Lower lobe of right lung (tissue), 2 donors: ENCODE results near the gene PANK4. TPM values are rescaled to one million over a fixed set of nuclear protein-coding genes. Genes with fewer than 3 reads are reported as not detected.
"Not testable (repeated sequence)": the region's sequence is repeated elsewhere in the genome, so short reads cannot be mapped to it uniquely, and the experiment has no call there.

Source experiments
- ATAC-seq, 2 donors: fragments of 200-7000 bp; cut with Tn5 transposase; one replicate each; pipeline ENCODE4 v1.9.1; 2020 to 2022; ENCODE audit warnings: mild to moderate bottlenecking in 2 of 2, moderate library complexity in 2 of 2
- DNase-seq: peaks from one replicate; pipeline ENCODE4 v3.0.0-alpha.2; 2020
- H3K27ac ChIP-seq: fragments of 200-600 bp; one replicate; pipeline ENCODE4 v1.8.0; 2022
- H3K27me3 ChIP-seq: fragments of 200-600 bp; one replicate; pipeline ENCODE4 v1.8.0; 2022; ENCODE audit warnings: low read depth
- H3K36me3 ChIP-seq: fragments of 200-600 bp; one replicate; pipeline ENCODE4 v1.8.0; 2022; ENCODE audit warnings: mild to moderate bottlenecking
- H3K4me1 ChIP-seq: fragments of 200-600 bp; one replicate; pipeline ENCODE4 v1.8.0; 2022
- H3K4me3 ChIP-seq: fragments of 200-600 bp; one replicate; pipeline ENCODE4 v1.8.0; 2022; ENCODE audit warnings: mild to moderate bottlenecking
- H3K9me3 ChIP-seq: fragments of 200-600 bp; one replicate; pipeline ENCODE4 v1.8.0; 2022
- intact Hi-C: fragments of 100-400 bp; cut with DNase I; formaldehyde crosslinking; loops from one replicate; pipeline ENCODE4 v1.11.0; 2022
- total RNA-seq: library from RNA; stranded (reverse); fragmentation: NEBNext Ultra II Directional; extraction: Animal tissue kit (Norgen Biotek cat#: 25700); gene quantifications from one replicate; pipeline ENCODE4 v1.2.1, GENCODE V29; 2021
- TF ChIP-seq, protein P1 (sequence below): fragments of 200-600 bp; IDR thresholded peaks from one replicate; pipeline ENCODE4 v1.8.0; 2022; ENCODE audit warnings: antibody characterized with exemption, mild to moderate bottlenecking
- donor health status: DM: no; HTN: yes; CAD: no; lungs with severe emphysema.

Gene PANK4
- total RNA-seq, 1 donor from 2014 or later: 39.2 TPM

DNA sequence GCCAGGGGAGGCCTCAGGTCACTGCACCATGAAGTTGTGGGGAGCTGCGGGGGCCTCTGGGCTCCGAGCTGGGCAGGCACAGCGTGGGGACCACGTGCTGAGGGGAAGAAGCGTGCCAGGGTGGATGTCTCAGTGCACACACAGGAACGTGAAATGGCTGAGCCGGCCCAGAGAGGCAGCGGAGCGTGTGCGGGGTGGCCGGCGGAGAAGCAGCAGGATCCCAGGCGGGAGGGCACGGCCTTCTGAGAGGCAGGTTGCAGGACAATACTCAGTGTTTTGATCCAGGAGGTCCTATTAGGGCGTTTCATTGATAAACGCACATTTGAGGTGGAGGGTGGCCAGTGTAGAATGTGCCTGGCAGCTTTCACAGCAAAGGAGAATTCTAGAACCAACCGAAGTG, 42.7 kb upstream of the PANK4 start:
- Histone ChIP-seq H3K4me3 (no peak overlapping the region), H3K27ac (no peak overlapping the region), H3K4me1 (no peaks in the 10 kb centered on the region), H3K36me3 (no peaks in the 10 kb centered on the region), H3K9me3 (no peaks in the 10 kb centered on the region), H3K27me3 (no peaks in the 10 kb centered on the region)
- TF ChIP-seq, protein P1, sequence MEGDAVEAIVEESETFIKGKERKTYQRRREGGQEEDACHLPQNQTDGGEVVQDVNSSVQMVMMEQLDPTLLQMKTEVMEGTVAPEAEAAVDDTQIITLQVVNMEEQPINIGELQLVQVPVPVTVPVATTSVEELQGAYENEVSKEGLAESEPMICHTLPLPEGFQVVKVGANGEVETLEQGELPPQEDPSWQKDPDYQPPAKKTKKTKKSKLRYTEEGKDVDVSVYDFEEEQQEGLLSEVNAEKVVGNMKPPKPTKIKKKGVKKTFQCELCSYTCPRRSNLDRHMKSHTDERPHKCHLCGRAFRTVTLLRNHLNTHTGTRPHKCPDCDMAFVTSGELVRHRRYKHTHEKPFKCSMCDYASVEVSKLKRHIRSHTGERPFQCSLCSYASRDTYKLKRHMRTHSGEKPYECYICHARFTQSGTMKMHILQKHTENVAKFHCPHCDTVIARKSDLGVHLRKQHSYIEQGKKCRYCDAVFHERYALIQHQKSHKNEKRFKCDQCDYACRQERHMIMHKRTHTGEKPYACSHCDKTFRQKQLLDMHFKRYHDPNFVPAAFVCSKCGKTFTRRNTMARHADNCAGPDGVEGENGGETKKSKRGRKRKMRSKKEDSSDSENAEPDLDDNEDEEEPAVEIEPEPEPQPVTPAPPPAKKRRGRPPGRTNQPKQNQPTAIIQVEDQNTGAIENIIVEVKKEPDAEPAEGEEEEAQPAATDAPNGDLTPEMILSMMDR: no peak
- no peak for ATAC-seq
- intact Hi-C loops: no loop called here
- no peak for DNase-seq

DNA sequence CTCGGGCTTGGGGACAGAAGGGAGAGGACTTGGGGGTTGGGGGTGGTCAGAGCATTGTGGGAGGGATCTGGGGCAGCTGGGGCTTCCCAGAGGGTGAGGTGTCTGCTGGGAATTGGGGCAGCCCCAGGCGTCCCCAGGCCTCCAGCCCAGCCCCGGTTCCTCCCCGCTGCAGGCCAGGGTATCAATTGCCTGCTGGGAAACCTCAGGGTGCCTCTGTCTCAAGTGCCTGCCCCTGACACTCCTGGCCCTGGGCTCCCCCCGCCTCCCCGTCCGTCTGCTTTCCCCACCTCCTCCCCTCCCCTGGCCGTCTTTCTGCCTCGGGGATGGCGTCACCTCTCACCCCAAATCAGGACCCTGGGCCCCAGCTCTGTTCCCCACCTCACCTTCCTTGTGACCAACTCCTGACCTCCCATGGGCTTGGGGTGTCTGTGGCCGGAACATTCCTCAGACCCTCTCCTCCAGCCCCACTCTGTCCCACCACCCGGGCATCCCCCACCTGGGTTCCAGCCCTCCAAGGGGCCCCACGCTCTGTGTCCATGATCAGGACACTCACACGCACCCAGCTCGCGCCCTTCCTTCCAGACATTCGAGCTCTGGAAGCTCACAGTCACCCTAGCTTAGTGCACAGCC, 41.9 kb upstream of the PANK4 start:
- DNase-seq, intact Hi-C loops, H3K4me1 ChIP-seq, H3K9me3 ChIP-seq, H3K27ac ChIP-seq, H3K4me3 ChIP-seq, H3K27me3 ChIP-seq, H3K36me3 ChIP-seq: not testable (repeated sequence)
- ATAC-seq: peak in 1 of 2 donors; percentile 10

DNA sequence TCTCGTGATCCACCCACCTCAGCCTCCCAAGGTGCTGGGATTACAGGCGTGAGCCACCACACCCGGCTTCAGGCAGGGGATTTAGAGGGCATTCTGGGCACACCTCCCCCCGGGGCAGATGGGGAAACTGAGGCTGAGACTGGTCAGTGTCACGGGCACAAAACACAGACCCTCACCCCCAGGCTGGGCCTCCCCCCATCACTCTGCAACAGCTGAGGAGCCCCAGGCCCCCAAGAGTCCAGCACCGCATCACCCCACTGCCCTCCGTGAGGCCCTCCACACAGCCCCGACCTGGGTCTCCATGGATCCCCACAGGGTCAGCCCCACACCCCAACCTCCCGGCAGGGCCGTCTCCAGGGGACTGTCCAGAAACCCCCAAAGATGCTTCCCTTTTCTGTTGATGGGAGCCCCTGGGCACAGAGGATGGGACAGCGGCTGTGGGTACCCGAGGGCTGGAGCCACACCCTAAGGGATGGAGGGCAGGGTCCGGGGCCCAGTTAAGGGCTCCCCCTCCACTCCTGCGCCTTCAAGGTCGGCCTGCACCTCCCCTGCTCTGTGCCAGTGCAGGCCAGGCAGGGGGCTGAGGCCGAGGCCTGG, 40.8 kb upstream of the PANK4 start:
- TF ChIP-seq, protein P1: no peak
- H3K4me3 ChIP-seq: no peak overlapping the region

DNA sequence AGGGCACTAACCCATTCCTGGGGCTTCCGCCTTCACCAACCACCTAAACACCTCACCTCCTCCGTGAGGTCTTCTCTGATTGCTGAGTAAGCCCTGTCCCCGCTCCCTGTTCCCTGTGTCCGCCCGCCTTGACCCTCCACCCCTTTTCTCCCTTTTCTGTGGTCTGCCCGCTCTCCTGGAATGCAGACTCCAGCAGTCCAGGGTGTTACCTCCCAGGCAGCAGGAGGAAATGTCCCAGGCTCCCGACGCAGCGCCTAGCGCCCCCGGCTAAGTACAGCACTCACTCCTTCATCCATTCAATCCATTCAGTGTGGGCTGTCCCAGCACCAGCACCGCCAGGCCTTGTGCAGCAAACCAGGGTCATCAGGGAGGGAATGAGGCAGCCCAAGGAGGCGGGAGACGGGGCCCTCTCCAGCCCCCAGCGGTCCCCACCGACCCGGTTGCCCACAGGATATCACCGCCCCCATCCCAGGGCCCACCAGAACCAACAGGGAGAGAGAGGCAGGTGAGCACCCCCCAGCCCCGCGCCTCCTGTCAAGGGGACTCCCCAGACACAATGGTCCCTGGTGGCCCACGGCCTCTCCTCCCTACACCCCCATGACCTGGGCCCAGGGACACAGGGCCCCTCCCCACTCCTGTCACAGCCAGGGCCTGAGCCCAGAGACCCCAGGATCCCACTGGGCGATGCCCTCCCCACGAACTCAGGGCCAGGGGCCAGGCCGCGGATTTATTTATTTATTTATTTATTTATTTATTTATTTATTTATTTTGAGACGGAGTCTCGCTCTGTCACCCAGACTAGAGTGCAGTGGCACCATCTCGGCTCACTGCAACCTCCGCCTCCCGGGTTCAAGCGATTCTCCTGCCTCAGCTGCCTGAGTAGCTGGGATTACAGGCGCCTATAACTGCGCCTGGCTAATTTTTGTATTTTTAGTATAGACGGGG, 40.0 kb upstream of the PANK4 start:
- intact Hi-C loops: no loop called here
- ATAC-seq (no peak), DNase-seq (no peak)
- Histone ChIP-seq H3K27ac (no peak overlapping the region), H3K4me3 (no peak overlapping the region), H3K27me3 (no peaks in the 10 kb centered on the region), H3K36me3 (peaks cover 27% of the 10 kb centered on the region), H3K9me3 (no peaks in the 10 kb centered on the region), H3K4me1 (no peaks in the 10 kb centered on the region)
- TF ChIP-seq, protein P1: no peak

More for the DNA sequence above, 40.8 kb upstream of the PANK4 start:
- Histone ChIP-seq H3K27ac (no peak overlapping the region), H3K9me3 (no peaks in the 10 kb centered on the region), H3K4me1 (no peaks in the 10 kb centered on the region), H3K27me3 (no peaks in the 10 kb centered on the region), H3K36me3 (peaks cover 18% of the 10 kb centered on the region)
- ATAC-seq (no peak), DNase-seq (no peak)
- intact Hi-C loops: no loop called here

DNA sequence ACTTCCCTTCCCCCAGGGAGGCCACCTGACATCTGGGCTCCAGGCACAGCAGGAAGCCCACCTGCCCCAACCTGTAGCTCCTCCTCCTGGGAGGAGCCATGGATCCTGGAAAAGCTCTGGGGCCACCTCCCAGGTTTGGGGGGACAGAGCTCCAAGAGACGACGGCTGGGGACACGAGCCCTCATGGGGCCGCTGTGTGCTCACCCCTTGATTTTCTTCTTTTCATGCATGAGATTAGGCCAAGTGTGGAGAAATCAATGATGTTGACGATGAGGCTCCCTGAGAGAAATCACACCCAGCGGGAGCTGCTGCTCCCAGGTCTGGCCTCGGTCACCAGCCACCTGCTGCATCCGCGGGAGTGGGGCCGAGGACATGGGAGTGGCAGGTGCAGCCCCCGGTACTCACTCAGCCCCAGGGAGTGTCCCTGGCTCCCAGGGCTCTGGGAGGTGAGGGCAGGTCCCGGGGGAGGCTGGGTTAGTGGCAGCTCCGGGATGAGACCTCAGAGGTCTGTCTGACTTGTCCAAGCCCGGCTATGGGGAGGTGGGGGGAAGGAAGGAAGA, 38.5 kb upstream of the PANK4 start:
- TF ChIP-seq, protein P1: no peak
- Histone ChIP-seq H3K27me3 (no peaks in the 10 kb centered on the region), H3K27ac (no peak overlapping the region), H3K4me3 (no peak overlapping the region), H3K4me1 (peaks cover 2% of the 10 kb centered on the region), H3K9me3 (no peaks in the 10 kb centered on the region), H3K36me3 (peaks cover 41% of the 10 kb centered on the region)
- intact Hi-C loops: no loop called here
- DNase-seq: no peak
- ATAC-seq: no peak
